ENCODE measurements around the gene VSIG10L.

The VSIG10L gene

GRCh38 chr19:51317376-51317775, 24.6 kb downstream of the VSIG10L start:
- DNase-seq (ENCODE audit: low spot score) = no peak

GRCh38 chr19:51316688-51317087, 25.3 kb downstream of the VSIG10L start:
- no peak for DNase-seq (ENCODE audit: low spot score)

- no peak for DNase-seq (ENCODE audit: low spot score)
These were observed 30.3 kb downstream of the VSIG10L start, which contains the start of gene IGLON5 for GRCh38 chr19:51311351-51312257. Gene IGLON5, plus strand, starts transcription at chr19:51311644. Its CDS starts 204 bp downstream, at chr19:51311848.

GRCh38 chr19:51305479-51305878, 36.5 kb downstream of the VSIG10L start:
- DNase-seq (ENCODE audit: low spot score) = no peak

- no peak for DNase-seq (ENCODE audit: low spot score)
These were observed 40.7 kb downstream of the VSIG10L start for GRCh38 chr19:51301266-51301665.

GRCh38 chr19:51297406-51297805, 44.5 kb downstream of the VSIG10L start:
- no peak for DNase-seq (ENCODE audit: low spot score)

GRCh38 chr19:51296336-51297093, 45.4 kb downstream of the VSIG10L start:
- DNase-seq (ENCODE audit: low spot score) = no peak

- no peak for DNase-seq (ENCODE audit: low spot score)
These were observed 46.4 kb downstream of the VSIG10L start for GRCh38 chr19:51295382-51296126.

- DNase-seq (ENCODE audit: low spot score) = no peak
These were observed 47.0 kb downstream of the VSIG10L start for GRCh38 chr19:51294977-51295375.

GRCh38 chr19:51294211-51294976, 47.5 kb downstream of the VSIG10L start:
- DNase-seq (ENCODE audit: low spot score) = no peak

GRCh38 chr19:51293571-51294210, 48.2 kb downstream of the VSIG10L start:
- DNase-seq (ENCODE audit: low spot score) = no peak

GRCh38 chr19:51292971-51293370, 49.0 kb downstream of the VSIG10L start:
- no peak for DNase-seq (ENCODE audit: low spot score)

- no peak for DNase-seq (ENCODE audit: low spot score)
These were observed 52.3 kb downstream of the VSIG10L start for GRCh38 chr19:51289635-51290034.

- DNase-seq (ENCODE audit: low spot score) = no peak
These were observed 56.3 kb downstream of the VSIG10L start for GRCh38 chr19:51285682-51286081.

- DNase-seq (ENCODE audit: low spot score) = no peak
These were observed 59.6 kb downstream of the VSIG10L start for GRCh38 chr19:51282335-51282734.
